KG1 (cell line): Measurements from ENCODE around the gene HRK.

Source experiments
- DNase-seq: peaks from one replicate; lab custom pipeline; 2025; lab: John Stamatoyannopoulos, UW

HRK gene

GRCh38 chr12:116881325-116881876 lies at the start of gene HRK:
HRK (minus strand) TSS chr12:116881441; CDS start chr12:116881307, 134 bp downstream.
- no peak for DNase-seq

GRCh38 chr12:116929885-116930284 lies 48.6 kb upstream of the HRK start:
- no peak for DNase-seq

GRCh38 chr12:116928504-116928903 lies 47.3 kb upstream of the HRK start:
- DNase-seq: no peak

GRCh38 chr12:116927244-116927940 lies 46.2 kb upstream of the HRK start:
- no peak for DNase-seq

GRCh38 chr12:116926283-116927243 lies 45.3 kb upstream of the HRK start:
- no peak for DNase-seq

GRCh38 chr12:116924558-116925453 lies 43.6 kb upstream of the HRK start:
- DNase-seq: peak; percentile 6

- no peak for DNase-seq
These were observed 41.1 kb upstream of the HRK start for GRCh38 chr12:116922194-116922897.

GRCh38 chr12:116920939-116921338 lies 39.7 kb upstream of the HRK start:
- no peak for DNase-seq

GRCh38 chr12:116919706-116920485 lies 38.7 kb upstream of the HRK start:
- no peak for DNase-seq

- no peak for DNase-seq
These were observed 38.0 kb upstream of the HRK start for GRCh38 chr12:116919247-116919661.

GRCh38 chr12:116918464-116918863 lies 37.2 kb upstream of the HRK start:
- DNase-seq: no peak

GRCh38 chr12:116916714-116917114 lies 35.5 kb upstream of the HRK start:
- no peak for DNase-seq

- no peak for DNase-seq
These were observed 34.9 kb upstream of the HRK start for GRCh38 chr12:116916122-116916521.

- DNase-seq: no peak
These were observed 34.1 kb upstream of the HRK start for GRCh38 chr12:116915326-116915725.

- DNase-seq: peak; percentile 27
These were observed 29.6 kb upstream of the HRK start, which contains the start of gene FBXW8 for GRCh38 chr12:116910645-116911451. FBXW8 (plus strand) TSS chr12:116910950; CDS start chr12:116911038, 88 bp downstream.

- no peak for DNase-seq
These were observed 29.0 kb upstream of the HRK start for GRCh38 chr12:116910280-116910644.

GRCh38 chr12:116906285-116906684 lies 25.0 kb upstream of the HRK start:
- DNase-seq: no peak

- DNase-seq: no peak
These were observed 22.6 kb upstream of the HRK start for GRCh38 chr12:116903818-116904217.

GRCh38 chr12:116901612-116902011 lies 20.4 kb upstream of the HRK start:
- DNase-seq: no peak
